Brain pericyte (primary cell): ENCODE measurements around the gene PTPRG.

Source experiments
- DNase-seq: peaks from one replicate; pipeline ENCODE4 v3.0.0-alpha.2; 2012; ENCODE audit warnings: low read depth, low spot score

Gene PTPRG

DNA sequence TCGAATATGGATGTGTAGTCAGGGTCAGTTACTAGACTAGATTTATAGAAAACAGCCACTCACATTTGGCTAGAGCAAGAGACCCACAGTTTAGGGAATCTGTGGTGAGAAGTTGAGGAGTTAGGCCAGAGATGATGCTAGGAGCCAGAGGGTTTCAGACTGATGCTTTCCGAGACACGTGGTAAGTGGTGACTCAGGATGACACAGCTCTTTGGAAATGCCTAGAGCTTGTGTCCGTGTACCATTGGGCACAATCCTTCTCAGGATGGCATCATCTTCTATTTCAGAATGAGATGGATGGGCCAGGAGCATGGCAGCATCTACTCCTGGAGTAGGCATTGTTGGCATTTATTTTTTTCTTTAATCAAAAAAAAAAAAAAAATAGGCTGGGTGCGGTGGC, 28.5 kb downstream of the PTPRG start:
- no peak for DNase-seq

DNA sequence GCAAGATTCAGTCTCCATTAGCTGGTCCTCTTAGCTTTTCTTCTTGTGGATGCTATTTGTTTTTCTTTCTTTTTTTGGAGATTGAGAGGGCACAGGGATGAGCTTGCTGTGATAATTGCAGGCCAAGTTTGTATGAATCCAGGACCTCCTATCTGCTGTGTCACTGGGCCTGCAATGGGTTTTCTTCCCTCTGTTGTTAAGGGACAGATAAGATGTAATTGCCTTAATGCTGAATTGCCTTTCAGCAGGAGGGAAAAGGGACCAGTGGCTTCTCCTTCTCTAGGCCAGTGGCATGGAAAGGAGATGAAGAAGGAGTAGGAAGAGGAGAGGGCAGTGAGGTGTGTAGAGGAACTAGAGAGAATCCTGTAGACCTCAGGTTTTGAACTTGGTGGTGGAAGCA, 29.9 kb downstream of the PTPRG start:
- no peak for DNase-seq

DNA sequence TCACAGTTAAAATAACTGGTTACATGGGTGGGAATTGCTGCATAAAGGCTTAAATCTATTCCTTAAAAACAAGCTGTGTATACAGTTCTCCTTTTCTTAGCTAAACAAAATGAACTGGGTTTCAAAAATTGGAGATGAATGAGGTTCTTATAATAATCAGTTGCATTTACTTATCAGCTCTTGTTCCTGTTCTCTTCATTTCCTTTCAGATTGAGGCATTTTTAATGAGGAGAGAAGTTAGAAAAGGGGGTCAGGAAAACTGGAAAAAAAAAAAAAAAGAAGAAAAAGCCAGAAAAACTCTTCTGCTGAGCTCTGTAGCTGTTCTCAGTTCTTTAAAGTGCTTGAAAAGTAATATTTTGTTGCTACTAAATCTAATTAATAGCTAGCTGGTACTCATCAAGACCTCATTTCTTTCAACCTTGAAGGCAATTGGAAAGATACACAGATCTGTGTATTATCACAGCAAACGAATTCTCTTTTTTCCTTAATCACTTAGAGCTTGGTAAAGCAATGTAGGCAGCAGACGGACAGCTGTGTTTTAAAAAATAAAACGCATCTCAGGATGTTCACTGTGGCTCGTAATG, 32.2 kb downstream of the PTPRG start:
- DNase-seq: no peak

DNA sequence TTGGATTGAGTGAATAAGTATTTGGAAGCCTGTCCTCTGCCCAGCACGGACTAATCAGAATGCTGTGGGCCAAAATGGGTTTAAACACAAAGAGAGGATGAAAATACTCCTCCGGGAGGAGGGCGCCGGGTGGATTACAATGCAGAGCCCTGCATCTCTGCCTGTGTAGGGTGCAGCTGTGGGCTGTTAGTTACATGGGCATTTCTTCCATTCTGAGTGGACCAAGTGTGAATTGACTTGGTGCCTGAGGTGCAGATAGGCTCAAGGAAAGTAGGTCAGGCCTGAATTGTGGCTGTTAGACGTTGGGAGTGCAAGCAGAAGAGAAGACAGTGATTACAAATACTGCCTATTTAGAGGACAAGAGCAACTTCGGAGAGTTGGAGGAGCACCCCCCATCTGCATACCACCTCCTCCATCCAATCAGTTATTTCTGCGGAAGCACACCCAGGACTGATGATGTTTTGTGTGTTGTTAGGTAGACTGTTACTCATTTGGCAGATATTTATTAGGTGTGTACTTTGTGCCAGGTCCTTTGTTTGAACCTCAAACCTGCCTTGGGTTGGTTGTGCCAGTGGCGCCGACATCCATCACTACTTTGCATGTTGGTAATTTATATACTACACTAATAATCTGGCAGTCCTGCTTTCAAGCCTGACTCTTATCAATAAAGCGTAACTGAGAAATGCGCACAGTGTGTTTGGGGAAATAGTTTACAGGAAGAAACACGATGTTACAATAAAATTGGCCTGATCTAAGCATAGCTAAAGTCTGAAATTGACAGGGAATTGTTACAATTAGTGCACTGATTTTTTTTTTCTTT, 33.0 kb downstream of the PTPRG start:
- DNase-seq: no peak

DNA sequence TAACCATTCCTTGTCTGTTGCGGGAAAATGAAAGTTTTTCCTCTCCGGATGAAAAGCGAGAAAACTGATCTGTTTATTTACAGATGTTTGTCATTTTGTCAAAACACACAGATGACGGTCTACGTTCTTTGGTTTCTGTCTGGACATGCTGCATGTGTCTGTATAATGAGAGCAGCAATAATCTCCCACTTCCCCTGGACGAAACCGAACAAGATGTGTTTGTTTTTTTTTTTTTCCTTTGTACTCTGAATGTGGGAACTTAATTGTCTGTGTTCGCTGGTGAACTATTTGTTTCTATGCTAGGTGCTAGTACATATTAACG, 33.6 kb downstream of the PTPRG start:
- DNase-seq: no peak

DNA sequence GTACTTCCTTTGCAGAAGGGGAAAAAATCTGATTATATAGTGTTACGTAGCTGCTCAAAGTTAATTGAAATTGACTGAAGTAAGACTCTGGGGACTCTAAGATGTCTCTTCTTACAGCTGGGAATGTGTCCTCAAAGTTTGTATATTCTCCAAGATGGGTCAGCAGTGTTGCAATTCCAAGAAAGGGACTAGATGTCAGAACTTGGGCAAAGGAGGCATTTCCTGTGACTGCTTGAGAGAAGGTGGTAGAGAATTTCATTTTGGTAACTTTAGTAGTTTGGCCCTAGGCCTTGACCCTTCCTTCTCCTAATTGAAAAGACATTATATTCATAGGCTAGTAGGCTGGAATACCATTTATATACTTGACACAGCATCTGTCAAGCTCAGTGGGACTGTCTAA, 33.9 kb downstream of the PTPRG start:
- DNase-seq: no peak

DNA sequence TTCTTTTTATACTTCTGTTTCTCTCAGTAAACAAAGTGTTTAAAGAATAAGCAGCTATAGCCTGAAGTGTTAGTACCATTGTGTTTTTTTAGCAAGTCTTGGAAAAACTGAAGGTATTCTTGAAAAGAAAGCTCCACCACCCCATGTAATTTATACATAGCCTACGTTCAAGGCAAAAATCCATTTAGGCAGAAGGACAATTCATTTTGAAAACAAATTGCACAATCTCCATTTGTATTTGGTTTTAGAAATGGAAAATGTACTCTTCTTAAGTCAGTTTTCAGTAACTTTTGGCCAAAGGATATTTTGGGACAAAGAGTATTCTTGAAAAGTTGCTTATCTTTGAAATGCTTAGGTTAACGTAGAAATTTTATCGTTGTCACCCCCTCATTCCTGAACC, 34.5 kb downstream of the PTPRG start:
- DNase-seq: no peak

DNA sequence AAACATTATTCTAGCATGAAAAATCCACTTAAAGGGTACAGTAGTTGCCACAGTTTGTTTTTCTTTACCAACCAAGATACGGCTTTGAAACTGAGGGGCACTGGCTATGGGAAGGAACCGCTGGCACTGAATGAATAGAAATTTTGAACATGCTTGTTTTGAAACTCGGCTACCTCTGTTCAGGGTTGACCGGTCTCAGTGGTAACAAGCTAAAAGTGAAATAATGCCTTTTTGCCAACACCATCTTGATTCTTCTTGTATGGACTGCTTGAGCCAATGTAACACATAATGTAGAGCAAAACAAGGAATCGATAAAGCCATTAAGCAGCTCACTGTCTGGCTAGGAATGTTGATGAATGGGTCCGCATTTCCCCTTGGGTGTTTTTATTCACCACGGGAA, 36.5 kb downstream of the PTPRG start:
- DNase-seq: no peak

DNA sequence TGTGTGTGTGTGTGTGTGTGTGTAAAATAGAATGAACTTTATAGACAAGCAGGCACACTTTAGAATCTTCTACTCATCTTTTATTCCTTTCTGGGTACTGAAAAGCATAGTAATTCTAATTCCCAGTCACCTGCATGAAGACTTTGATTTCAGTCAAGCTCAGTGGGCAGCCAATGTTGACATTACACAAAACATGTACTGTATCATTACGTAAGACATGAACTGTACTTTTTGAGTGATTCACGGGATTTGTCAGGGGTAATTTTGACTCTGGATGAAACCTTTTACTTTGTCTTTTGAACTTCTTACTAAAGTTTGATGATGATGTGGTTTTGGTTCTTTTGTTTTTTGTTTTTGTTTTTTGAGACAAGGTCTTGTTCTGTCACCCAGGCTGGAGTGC, 38.8 kb downstream of the PTPRG start:
- no peak for DNase-seq

DNA sequence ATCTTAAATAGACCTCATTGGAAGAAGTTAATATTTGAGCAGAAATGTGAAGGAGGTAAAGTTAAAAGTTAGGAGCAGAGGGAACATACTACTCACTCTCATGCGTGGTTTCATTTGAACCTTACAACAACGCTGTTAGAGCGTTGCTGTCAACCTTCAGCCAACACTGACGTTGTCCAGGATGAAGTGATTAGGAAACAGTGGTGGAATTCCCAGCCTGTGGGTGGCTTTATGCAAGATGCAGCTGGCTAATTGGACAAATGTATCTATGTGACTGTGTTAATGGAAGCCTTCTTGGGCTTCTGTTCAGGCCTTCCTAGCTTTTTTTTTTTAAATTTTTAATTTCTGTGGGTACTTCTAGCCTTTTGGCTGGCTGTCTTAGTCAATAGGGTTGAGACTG, 40.5 kb downstream of the PTPRG start:
- no peak for DNase-seq

DNA sequence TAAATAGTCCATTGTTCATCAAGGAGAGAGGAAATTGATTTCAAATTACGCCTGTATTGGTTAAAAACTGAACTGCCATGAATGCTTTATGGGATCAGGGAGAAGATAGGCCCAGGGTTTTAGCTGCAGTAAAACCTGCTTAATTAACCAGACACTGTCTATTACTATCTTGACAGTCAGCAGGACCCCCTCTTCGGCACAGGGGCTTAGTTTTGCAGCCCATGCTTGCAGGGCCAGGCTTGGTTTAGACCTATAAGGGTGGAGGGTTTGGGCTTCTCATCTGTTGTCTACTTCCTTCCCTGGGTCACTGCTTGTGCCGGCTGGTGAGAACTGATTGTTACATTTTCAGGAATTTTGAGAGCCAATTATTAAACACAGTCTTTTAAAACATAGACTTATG, 41.1 kb downstream of the PTPRG start:
- DNase-seq: no peak

DNA sequence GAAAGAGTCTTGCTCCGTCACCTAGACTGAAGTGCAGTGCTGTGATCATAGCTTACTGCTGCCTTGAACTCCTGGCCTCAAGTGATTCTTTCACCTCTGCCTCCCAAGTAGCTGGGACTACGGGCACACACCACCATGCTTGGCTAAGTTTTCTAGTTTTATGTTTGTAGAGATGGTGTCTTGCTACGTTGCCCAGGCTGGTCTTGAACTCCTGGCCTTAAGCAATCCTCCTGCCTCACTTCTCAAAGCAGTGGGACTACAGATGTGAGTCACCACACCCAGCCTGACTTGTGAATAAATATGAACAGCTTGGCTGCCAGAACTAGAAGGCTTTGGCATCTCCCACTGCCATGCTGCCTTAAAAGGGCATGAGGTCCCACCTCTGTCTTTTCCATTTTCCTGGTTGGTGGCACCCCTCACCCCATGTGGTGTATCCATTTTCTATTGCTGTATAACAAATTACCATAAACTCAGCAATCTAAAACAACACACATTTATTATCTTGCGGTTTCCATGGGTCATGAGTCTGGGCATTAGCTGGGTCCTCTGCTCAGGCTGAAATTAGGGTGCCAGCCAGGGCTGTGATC, 44.3 kb downstream of the PTPRG start:
- no peak for DNase-seq

DNA sequence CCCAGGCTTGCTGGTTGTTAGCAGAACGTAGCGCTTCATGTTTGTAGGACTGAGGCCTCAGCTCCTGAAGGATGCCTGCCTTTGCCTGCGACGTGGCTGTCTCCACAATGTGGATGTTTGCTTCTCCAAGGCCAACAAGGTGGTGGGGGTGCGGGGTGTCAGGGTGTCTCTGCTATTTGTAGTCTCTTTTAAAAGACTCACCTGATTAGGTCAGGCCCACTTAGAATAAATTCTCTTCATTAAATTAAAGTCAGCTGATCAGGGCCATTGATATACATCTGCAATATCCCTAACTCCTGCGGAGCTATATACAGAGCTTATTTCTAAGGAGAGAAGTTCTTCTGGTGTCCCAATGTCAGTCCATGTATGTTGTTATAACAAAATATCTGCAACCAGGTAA, 44.8 kb downstream of the PTPRG start:
- DNase-seq: no peak

DNA sequence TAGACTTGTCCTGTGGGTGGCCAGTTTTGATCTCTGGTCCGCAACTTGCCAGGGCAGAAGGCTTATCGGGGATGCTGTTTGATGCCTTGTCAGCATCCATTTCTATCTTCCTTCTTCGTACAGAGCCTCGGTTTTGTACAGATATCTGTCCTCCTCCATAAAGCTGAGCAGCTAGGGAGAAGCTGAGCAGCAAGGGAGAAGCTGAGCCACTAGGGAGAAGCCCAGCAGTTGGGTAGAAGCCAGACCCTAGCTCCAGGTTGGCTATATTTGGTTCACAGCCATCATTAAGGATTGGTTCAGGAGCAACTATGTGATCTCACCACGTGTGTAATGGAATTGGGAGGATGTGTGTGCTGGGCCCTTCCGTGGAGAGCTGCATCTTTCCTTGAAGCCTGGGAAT, 46.7 kb downstream of the PTPRG start:
- DNase-seq: no peak

DNA sequence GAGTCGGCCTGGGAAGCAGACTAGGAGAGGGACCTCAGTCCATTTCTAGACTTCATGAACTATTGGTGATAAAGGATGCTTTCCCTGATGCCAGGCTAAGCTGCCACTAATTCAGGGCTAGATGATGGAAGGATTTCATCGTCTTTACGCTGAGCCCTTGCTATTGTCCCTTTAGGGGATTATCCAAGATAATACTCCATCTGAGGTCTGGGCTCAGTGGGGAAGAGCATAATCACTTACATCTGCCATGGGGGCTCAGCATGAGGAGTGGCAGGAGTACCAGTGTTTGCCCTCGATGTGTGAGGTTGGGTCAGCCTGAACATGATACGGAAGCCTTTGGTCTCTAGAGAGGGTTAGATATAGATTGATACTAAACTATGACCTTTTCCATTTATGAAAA, 47.3 kb downstream of the PTPRG start:
- no peak for DNase-seq

DNA sequence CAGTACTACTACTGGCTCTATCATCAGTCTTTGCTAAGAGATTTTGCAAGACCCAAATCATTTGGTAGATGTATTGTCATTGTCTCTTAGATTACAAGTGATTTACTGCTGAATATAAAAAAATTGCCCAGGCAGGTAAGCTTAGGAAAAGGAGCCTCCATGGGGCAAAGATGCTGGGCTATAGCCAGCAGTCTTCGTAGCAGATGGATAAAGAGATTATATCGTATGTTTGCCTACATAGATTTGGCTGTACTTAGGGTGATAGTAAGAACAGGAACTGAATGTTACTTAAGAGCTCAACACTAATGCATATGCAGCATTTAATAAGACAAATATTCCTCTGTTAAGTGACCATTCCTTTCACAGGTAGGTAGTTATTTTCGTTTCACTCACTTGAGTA, 48.9 kb downstream of the PTPRG start:
- DNase-seq: no peak

DNA sequence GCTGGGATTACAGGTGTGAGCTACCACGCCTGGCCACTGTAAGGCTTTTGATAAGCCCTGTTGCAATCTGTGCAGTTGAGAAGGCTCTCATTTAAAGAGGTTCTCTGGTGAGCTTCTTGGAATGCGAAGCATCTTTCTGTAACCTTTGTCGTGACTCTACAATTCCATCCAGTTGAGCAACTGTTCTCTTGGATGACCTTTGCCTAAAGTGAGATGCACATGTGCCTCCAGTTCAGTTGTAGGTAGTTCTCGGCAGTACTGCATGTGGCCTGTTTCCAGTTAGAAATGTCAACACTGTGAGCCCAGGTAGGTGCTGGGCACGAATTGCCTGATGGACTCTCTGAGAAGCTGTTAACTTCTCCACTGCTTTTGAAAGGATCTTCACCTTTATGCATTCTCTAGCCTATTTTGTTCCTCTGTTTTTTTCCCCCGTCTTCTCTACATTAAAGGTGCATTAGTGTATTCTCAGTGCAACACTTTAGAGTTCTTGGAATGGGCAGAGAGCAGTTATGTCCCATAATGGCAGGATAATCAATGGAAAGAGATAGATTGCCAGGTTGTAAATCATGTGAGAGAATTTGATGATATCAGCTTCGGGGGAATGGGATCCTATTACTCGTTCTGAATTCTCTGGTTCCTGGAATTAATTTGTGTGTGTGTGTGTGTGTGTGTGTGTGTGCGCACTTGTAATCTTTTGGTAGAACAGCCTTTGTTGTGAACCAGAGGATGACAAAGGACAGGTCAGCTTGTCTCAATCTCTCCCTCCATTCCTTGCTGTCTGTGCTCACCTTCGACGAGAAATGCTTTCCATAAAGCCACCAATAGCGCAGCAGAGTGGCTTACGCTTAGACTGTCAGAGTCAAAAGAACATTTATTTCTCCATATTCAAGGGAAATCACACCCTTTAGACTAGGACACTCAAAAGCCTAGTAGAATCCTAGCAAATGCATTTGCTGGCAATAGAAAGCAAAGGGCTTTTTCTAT, 51.1 kb downstream of the PTPRG start:
- no peak for DNase-seq

DNA sequence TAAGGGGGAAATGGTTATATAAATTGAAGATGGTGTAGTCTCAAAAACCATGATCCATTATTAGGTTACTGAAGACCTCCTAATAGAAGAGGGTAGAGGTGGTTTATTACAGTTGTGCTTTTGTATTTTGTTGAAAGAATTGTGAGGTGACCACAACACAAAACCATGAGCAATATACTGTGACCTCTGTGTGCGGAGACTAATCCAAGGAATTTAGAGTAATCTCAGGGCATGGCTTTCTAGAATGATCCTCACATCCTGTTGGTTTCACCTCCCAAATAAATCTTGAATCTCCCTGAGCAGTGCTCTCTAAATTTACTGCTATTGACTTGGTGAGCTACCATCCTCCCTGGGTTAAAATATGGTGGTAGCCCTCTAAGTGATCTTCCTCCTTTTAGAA, 52.3 kb downstream of the PTPRG start:
- DNase-seq: no peak

DNA sequence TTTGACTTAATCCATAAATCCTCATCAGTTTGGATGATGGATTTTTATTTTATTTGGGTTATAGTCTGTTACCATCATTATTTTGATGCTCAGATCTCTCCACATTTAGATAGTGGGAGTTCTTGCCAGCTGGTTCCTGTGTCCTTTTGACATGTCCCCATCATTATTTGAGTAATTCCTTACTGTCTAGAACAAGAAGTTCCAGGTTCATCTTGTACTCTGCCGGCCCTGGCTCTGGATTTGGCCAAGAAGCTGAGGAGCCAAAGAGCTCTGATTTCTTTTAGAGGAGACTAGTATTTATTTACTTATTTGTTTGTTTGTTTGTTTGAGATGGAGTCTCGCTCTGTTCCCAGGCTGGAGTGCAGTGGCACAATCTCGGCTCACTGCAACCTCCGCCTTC, 54.3 kb downstream of the PTPRG start:
- no peak for DNase-seq

DNA sequence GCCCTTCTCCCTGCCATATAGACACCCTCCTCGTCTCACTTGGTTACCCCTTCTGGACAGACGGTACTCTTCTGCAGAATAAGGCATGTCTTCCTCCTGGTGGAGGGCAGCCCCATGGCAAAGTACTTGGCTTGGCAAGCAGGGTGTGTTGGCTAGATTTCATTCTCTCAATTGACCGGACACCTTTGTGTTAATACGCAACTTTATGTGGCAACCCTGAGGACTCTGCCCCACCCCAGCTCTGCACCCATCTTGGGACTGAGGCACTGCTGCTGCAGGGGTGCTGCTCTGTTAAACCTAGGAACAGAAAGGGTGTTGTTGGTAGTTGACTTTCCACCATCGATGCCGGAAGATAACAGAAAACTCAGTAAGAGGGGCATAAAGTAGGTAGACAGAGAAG, 55.2 kb downstream of the PTPRG start:
- DNase-seq: no peak

DNA sequence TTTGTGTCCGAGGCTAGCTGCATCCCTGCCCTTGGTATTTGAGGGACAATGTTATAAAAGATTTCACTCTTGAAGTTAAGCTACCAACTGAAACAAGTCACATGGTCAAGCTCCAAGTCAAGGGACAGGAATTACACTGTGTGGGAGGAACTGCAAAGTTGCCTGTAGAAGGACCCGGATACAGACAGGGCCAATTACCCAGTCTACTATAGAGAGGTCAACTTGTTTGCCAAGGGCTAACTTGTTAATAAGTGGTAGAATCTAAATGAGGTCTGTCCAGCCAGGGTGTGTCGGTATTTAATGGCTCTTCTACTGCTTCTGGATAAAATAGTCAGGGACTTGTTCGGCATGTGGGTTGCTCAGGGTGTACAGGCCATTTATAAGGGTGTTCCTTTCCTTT, 55.7 kb downstream of the PTPRG start:
- DNase-seq: no peak

DNA sequence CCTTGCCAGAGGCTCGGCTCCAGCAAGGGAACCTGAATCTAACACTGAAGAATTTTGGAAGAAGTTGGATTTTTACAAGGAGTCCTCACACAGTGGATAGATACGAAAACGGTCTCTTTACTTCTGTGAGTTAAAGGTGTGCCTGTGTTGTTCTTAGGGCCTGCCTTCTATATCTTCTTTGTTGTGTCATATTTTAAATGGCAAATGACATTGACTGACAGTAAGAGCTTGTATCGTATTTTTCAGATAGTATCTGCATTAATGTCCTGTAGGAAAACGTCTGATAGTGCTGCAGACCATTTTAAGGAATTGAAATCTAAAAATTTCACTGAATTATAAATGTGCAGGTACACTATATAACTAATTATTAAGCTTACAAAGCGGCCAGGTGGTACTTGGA, 56.3 kb downstream of the PTPRG start:
- DNase-seq: no peak
